ENCODE measurements around the gene CASTOR2. TPM values are rescaled to one million over a fixed set of nuclear protein-coding genes. Genes with fewer than 3 reads are reported as not detected.

Gene CASTOR2
- total RNA-seq, 4 donors from 2014 or later, result 5.7 to 10.5 (median 10.2) TPM

- WGBS, 2 donors, result 94 to 98% methylated on average over 2 of the region's 2 CpGs
Observed at GRCh38 chr7:75010036-75010435, 45.5 kb downstream of the CASTOR2 start.

GRCh38 chr7:75017832-75018231, 53.3 kb downstream of the CASTOR2 start:
- no peaks in the 10 kb centered on the region for H3K4me1 ChIP-seq
- intact Hi-C loops (cut with DNase I), result no loop called here
- TF ChIP-seq POLR2A (IDR thresholded peaks at IDR 0.05) (no peak), CTCF (IDR thresholded peaks at IDR 0.05) (no peak)
- DNase-seq, result no peak
- no peak overlapping the region for H3K4me3 ChIP-seq (replicated peaks in 1 of 3)
- H3K27me3 ChIP-seq, result no peaks in the 10 kb centered on the region
- no peak overlapping the region for H3K27ac ChIP-seq
- 92 to 96% methylated on average over 17 to 18 of the region's 18 CpGs for WGBS, 2 donors
- no peaks in the 10 kb centered on the region for H3K9me3 ChIP-seq
- H3K36me3 ChIP-seq, result peaks cover 0 to 8% of the 10 kb centered on the region in 2 donors

More at GRCh38 chr7:75010036-75010435, 45.5 kb downstream of the CASTOR2 start:
- Histone ChIP-seq H3K36me3 (no peaks in the 10 kb centered on the region), H3K4me1 (no peaks in the 10 kb centered on the region), H3K4me3 (replicated peaks in 1 of 3) (no peak overlapping the region), H3K27me3 (no peaks in the 10 kb centered on the region), H3K27ac (no peak overlapping the region), H3K9me3 (no peaks in the 10 kb centered on the region)
- intact Hi-C loops (cut with DNase I), result no loop called here
- DNase-seq, result no peak
- TF ChIP-seq POLR2A (IDR thresholded peaks at IDR 0.05), result no peak
- no peak for TF ChIP-seq CTCF (IDR thresholded peaks at IDR 0.05)

- Histone ChIP-seq H3K36me3 (peaks cover 0 to 8% of the 10 kb centered on the region in 2 donors), H3K4me3 (replicated peaks in 1 of 3) (no peak overlapping the region), H3K9me3 (no peaks in the 10 kb centered on the region), H3K4me1 (no peaks in the 10 kb centered on the region), H3K27ac (no peak overlapping the region), H3K27me3 (no peaks in the 10 kb centered on the region)
- intact Hi-C loops (cut with DNase I), result no loop called here
- TF ChIP-seq POLR2A (IDR thresholded peaks at IDR 0.05), result no peak
- DNase-seq, result no peak
- 94 to 97% methylated on average over 10 to 12 of the region's 12 CpGs for WGBS, 2 donors
Observed at GRCh38 chr7:75018570-75019364, 54.3 kb downstream of the CASTOR2 start.

GRCh38 chr7:75019800-75020199, 55.3 kb downstream of the CASTOR2 start:
- no peaks in the 10 kb centered on the region for H3K27me3 ChIP-seq
- peaks cover 0 to 8% of the 10 kb centered on the region in 2 donors for H3K36me3 ChIP-seq
- H3K9me3 ChIP-seq, result no peaks in the 10 kb centered on the region
- WGBS, 2 donors, result 96 to 97% methylated on average over 11 to 14 of the region's 14 CpGs
- H3K4me1 ChIP-seq, result no peaks in the 10 kb centered on the region
- no peak overlapping the region for H3K4me3 ChIP-seq (replicated peaks in 1 of 3)
- intact Hi-C loops (cut with DNase I), result no loop called here
- no peak for TF ChIP-seq CTCF (IDR thresholded peaks at IDR 0.05)
- H3K27ac ChIP-seq, result no peak overlapping the region
- no peak for DNase-seq

GRCh38 chr7:75024922-75025321, 60.4 kb downstream of the CASTOR2 start:
- DNase-seq, result no peak
- WGBS, 2 donors, result 88 to 98% methylated on average over 6 to 14 of the region's 17 CpGs
- Histone ChIP-seq H3K27ac (no peak overlapping the region), H3K4me1 (no peaks in the 10 kb centered on the region), H3K4me3 (replicated peaks in 1 of 3) (no peak overlapping the region), H3K36me3 (no peaks in the 10 kb centered on the region), H3K9me3 (no peaks in the 10 kb centered on the region), H3K27me3 (no peaks in the 10 kb centered on the region)
- intact Hi-C loops (cut with DNase I), result no loop called here
- no peak for TF ChIP-seq CTCF (IDR thresholded peaks at IDR 0.05)
- no peak for TF ChIP-seq POLR2A (IDR thresholded peaks at IDR 0.05)
